HG02970 (cell line): Measurements from ENCODE around the gene FLRT1.

Experiments used
- ATAC-seq: cut with Tn5 transposase; IDR thresholded peaks from one replicate; pipeline ENCODE4 v1.9.1; 2021; ENCODE audit warnings: mild to moderate bottlenecking, moderate library complexity, moderate number of reproducible peaks; ENCODE audit not compliant: unreplicated experiment, low FRiP score

The FLRT1 gene

DNA sequence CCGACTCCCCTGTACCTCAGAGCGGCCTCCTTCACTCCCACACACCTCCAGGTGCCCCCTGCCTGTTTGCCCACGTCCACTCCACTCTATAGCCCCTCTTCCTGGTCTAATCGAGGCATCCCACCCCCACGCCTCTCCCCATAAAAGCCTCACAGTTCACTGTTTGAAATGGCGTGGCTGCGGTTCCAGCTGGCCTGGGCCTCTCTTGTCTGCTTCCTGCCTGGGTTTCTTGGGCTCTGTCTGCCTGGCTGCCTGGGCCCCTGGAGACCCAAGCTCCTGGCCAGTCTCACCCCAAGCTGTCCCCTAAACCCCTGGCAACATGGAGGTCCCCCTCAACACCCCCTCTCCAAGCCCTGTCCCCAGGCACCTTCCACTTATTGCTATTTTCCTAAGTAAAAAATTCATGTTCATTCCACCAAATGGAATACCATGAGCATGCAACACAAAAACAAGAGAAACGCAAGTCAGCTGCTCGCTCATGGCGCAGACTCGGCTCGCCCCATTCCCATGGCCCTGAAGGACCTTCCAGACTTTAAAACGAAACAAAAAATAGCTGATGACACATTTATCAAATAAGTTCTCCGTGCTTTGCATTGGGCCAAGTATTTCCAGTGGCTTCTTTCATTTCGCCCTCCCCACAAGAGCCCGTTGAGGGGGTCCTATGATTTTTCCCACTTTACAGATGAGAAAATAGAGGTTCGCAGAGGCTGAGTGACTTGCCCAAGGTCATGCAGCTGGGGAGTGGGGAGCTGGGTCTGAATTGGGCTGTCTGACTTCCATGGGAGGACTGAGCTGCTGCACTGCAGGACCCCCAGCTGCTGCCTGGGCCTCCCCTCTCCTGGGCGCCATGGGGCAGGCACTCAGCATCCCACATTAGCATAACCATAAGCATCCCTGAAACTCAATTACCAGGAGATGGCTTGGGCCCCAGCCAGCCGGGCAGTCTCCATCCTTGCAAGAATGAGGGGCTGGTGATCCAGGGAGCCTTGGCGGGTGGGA lies 11.7 kb upstream of the FLRT1 start:
- no peak for ATAC-seq

DNA sequence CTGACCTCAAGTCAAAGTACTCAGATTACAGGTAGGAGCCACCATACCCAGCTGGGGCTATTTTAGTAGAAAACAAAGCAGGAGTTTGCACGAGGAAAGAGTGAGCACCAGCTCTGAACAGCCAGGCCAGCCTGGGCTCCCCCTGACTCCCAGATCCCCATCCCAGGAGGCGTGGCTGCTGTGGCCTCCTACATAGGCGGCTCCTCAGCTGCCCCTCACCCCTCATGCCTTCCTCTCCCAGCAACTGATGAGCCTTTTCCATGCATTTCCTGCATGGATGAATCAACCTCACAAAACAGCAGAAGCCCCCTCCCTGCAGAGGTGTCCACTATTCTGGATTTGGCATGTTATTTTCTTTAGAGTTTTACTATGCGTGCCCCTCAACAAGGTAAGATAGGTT lies 10.5 kb upstream of the FLRT1 start:
- ATAC-seq, result no peak

DNA sequence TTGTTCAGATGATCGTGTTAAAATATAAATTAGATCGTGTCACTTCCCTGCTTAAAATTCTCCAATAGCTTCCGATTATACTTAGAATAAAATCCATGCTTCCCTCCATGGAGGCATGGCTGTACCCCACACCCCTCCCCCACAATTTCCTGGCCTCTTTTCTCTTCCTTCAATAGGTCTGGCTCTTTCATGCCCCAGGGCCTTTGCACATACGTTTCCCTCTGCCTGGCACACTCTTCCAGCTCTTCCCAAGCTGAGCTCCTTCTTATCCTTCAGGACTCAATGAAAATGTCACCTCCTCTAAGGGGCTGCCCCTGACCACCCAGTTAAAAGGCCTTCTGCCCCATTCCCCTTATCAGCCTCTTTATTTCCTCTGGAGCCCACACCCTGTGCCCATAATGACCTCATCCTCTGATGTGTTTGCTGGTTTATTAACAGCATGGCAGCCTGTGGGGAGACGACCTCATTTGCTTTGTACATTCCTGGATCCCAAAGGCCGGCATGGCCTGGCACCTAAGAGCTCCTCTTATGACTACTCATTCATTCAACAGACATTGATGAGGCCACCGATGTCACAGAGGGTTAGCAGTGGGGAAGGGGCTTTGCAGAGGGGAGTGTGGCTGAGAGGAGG lies 9.0 kb upstream of the FLRT1 start:
- no peak for ATAC-seq

DNA sequence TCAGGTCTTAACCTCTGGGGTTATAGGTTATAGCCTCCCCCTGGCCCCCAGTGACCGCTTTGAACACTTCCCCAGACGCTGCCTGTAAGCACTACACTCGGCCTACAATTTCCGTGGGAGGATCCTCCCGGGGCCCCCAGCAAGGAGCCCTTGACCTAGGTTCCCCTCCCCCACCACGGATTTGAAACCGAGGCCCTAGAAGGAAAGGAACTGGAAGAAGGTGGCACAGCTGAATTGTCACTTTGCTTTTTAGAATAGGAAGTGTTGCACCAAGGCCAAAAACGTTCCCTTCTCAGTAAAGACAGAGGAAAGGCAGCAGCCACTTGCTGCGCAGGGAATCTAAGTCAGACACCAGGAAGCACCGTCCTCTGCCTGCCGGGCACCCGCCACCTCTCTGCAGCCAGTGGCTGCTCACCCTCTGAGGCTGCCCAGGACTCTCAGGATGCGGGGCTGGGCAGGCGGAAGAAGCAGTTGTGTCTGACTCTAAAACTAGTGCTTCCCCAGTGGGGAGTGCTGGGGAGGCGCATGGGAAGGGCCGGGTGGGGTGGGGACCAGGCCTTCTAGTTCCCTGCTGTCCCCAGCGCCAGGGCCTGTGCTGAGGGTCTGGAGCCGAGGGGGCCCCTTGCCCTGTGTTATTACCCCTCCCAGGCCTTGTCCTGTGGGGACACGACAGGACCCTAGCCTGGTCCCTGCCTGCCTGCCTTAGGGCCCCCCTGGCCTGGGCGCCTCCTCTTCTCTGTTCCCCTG lies 7.9 kb upstream of the FLRT1 start:
- no peak for ATAC-seq

- ATAC-seq, result no peak
Observed at GRCh38 chr11:64028398-64029115, 7.2 kb upstream of the FLRT1 start.

DNA sequence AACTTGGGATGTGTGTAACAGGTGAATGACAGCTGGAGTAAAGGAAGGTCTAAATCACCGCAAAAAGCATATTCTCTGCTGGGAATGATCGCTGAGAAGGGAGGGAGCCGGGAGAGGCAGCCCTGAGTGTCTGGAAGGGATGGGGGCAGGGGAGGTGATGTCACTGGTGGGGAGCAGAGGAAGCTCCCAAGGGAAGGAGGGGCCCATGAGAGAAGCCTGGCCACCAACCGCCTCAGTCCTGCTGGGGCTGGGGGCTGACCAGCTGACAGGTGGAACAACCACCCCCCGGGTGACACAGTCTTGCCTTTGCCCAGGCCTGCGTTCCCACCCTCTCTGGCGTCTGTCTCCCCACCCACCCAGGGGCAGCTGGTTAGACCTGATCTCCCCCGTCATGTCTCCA lies 6.0 kb upstream of the FLRT1 start:
- no peak for ATAC-seq

- no peak for ATAC-seq
Observed at GRCh38 chr11:64031001-64031400, 4.7 kb upstream of the FLRT1 start.

DNA sequence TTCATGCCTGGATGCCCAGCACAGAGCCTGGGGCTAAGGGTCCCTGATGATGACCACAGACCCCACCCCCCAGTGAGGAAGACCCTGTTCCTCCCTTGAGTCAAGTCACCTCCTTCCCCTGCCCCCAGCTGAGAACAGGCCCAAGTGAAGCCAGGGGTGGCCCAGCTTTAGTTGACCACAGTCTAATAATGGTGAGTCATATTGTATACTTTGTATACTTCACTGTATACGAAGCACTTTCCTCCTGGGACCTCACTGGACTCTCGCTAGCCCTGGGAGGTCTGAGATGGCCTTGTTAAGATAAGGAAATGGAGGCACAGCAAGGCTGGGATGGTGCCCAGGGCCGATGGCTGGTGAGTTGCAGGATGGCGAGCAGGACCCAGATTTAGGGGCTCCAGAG lies 3.7 kb upstream of the FLRT1 start:
- no peak for ATAC-seq

DNA sequence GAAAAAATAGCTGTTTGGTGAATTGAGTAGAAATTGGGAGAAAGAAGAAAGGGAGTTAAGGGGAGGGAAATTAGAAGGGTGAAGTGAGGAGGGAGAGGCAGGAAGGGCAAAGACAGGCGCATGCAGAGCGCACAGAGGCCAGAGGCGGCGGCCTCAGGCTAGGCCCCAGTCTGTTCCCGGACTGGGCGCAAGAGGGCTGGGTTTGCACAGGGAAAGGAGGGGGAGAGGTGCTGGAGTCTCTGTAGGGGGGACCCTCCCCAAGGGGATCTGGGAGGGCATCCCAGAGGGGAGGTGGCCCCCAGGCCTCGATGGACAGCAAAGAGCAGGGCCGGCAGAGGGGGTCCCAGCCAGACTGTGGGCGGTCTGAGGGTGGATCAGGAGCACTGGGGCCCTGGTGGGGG lies 1.3 kb upstream of the FLRT1 start:
- ATAC-seq, result no peak

- no peak for ATAC-seq
Observed at GRCh38 chr11:64035081-64035524, 628 bp upstream of the FLRT1 start.

- ATAC-seq, result no peak
Observed at GRCh38 chr11:64036087-64037026, 626 bp downstream of the FLRT1 start.

GRCh38 chr11:64037027-64037634 lies 1.4 kb downstream of the FLRT1 start:
- ATAC-seq, result no peak

GRCh38 chr11:64038500-64038899 lies 2.8 kb downstream of the FLRT1 start:
- ATAC-seq, result no peak

DNA sequence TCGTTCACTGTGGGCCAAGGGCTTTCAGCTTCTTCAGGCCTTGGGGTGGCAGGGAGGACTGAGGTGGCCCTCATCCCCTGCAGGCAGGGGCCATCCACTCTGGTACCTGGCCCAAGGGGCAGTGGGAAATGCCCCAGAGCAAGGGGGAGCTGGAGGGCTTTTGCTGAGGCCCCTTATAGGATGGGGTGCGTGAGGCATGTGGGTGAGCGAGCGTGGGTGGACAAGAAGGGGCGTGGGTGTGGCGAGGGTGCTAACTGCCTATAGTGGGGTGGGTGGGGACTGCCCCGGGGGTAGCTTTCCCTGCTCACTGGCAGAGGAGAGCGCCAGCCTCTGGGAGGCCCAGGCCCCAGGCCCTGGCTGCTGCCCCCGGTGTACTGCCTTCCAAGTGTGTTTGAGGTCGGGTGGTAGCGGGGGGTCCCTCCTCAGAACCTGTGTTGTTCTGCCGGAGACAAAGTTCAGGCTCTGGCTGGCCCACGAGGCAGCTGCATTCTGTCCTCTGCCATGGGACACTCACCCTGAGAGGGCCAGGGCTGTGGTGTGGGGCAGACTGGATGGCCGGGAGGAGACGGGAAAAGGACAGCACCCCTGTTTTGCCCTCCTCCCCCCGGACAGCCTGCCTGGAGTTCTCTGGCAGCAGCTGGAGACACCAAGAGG lies 3.4 kb downstream of the FLRT1 start:
- no peak for ATAC-seq

DNA sequence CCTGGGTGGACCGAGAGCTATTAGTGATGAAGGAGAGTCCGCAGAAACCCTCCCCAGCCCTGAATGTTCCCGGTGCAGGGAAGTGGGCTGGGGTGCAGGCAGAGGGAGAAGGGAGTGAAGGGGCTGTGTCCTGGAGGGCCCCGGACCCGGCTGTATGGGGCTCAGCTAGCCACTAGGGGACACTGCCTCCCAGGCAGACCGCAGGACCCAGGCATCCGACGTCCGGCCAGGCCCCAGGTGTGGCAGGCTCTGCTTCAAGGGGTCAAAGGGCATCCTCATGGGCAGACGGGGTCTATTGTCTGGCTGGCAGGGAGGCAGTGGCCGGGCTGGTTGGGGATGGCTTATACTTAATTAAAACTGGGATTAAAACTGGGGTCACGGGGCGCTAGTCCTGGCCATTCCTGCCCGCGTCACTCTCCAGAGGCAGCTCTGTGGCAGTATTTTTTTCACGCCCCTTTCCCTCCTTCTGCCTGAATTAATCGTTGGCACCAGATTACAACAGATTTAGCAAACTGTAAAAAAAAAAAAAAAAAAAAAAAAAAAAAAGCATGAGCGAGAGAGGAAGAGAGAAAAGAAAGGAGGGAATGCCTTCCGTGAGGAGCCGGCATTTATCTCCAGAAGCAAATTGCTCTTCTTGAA lies 5.1 kb downstream of the FLRT1 start:
- no peak for ATAC-seq

GRCh38 chr11:64041846-64042245 lies 6.1 kb downstream of the FLRT1 start:
- no peak for ATAC-seq

GRCh38 chr11:64042301-64042700 lies 6.6 kb downstream of the FLRT1 start:
- ATAC-seq, result no peak

GRCh38 chr11:64043545-64043944 lies 7.8 kb downstream of the FLRT1 start:
- no peak for ATAC-seq
